HepG2 (cell line): ENCODE results near the gene CYP21A2. TPM values are rescaled to one million over a fixed set of nuclear protein-coding genes. Genes with fewer than 3 reads are reported as not detected.

ENCODE experiments used
- ARID2 ChIP-seq: sonication (generic); formaldehyde crosslinking; IDR thresholded peaks from 2 replicates; pipeline ENCODE4 v1.8.1; 2022; ENCODE audit warnings: mild to moderate bottlenecking, missing genetic modification reagents, borderline replicate concordance
- CCAR2 ChIP-seq: fragments of 200-400 bp; formaldehyde crosslinking; optimal IDR thresholded peaks from 2 replicates; pipeline ENCODE3; 2018; ENCODE audit warnings: low read depth, mild to moderate bottlenecking, low read length, moderate library complexity
- ETV6 ChIP-seq: sonication (generic); formaldehyde crosslinking; conservative IDR thresholded peaks from 2 replicates; pipeline ENCODE4 v1.4.0; 2020; ENCODE audit warnings: missing genetic modification reagents
- GTF2F1 ChIP-seq: fragments of 150-350 bp; IDR thresholded peaks from 2 replicates; pipeline ENCODE4 v1.6.1; 2014; ENCODE audit warnings: low read length
- MED13 ChIP-seq: sonication (generic); formaldehyde crosslinking; IDR thresholded peaks from 2 replicates; pipeline ENCODE4 v1.5.0; 2020; ENCODE audit warnings: missing genetic modification reagents
- MXD4 ChIP-seq: IDR thresholded peaks from 2 replicates; pipeline ENCODE4 v1.6.1; 2016; ENCODE audit warnings: mild to moderate bottlenecking, missing biosample characterization, missing genetic modification reagents
- ONECUT2 ChIP-seq: sonication (generic); formaldehyde crosslinking; IDR thresholded peaks from 2 replicates; pipeline ENCODE4 v1.4.0; 2020; ENCODE audit warnings: missing genetic modification reagents
- SSRP1 ChIP-seq: IDR thresholded peaks from 2 replicates; pipeline ENCODE4 v1.6.1; 2016; ENCODE audit warnings: control low read depth
- ZIK1 ChIP-seq: sonication (generic); formaldehyde crosslinking; IDR thresholded peaks from 2 replicates; pipeline ENCODE4 v1.5.0; 2020; ENCODE audit warnings: mild to moderate bottlenecking, low read depth, missing genetic modification reagents, borderline replicate concordance
- ZNF720 ChIP-seq: sonication (generic); formaldehyde crosslinking; IDR thresholded peaks from 2 replicates; pipeline ENCODE4 v1.4.0; 2020; ENCODE audit warnings: missing genetic modification reagents
- ZNF766 ChIP-seq: sonication (generic); formaldehyde crosslinking; IDR thresholded peaks from 2 replicates; pipeline ENCODE4 v1.5.0; 2020; ENCODE audit warnings: missing genetic modification reagents, borderline replicate concordance
- ZNF850 ChIP-seq: sonication (generic); formaldehyde crosslinking; conservative IDR thresholded peaks from 2 replicates; pipeline ENCODE4 v1.9.0; 2021; ENCODE audit warnings: mild to moderate bottlenecking, missing genetic modification reagents
- polyA plus RNA-seq, 8 experiments: library from polyadenylated mRNA; depleted of rRNA in 3 of 8; stranded (reverse) in 7 of 8; unstranded in 1 of 8; fragments of >200 nt; fragmentation: Illumina TruSeq in 4 of 8; extraction: Trizol in 4 of 8; gene quantifications; 2 replicates each; pipeline versions ENCODE4 v1.2.1 to v1.2.3, GENCODE V29; 2011 to 2016; ENCODE audit warnings: low read depth in 4 of 8, missing spikeins in 1 of 8, mixed read lengths in 1 of 8; ENCODE audit not compliant: insufficient read depth in 1 of 8
- total RNA-seq, 5 experiments: library from RNA; depleted of rRNA; stranded (reverse); fragments of >200 nt; fragmentation: Illumina TruSeq; extraction: Trizol; gene quantifications; 2 replicates each; pipeline ENCODE4 v1.2.3, GENCODE V29; 2016; ENCODE audit warnings: low read depth in 1 of 5
- TF ChIP-seq, protein P1 (sequence below): sonication (generic); formaldehyde crosslinking; IDR thresholded peaks from 2 replicates; pipeline ENCODE4 v1.8.1; 2023; ENCODE audit warnings: mild to moderate bottlenecking, moderate library complexity, missing genetic modification reagents
- TF ChIP-seq, protein P2 (sequence below): sonication (generic); formaldehyde crosslinking; IDR thresholded peaks from 2 replicates; pipeline ENCODE4 v1.9.0; 2021; ENCODE audit warnings: missing genetic modification reagents, borderline replicate concordance
- TF ChIP-seq, protein P3 (sequence below): sonication (generic); formaldehyde crosslinking; IDR thresholded peaks from 2 replicates; pipeline ENCODE4 v1.4.0; 2020; ENCODE audit warnings: mild to moderate bottlenecking, missing genetic modification reagents, borderline replicate concordance
- TF ChIP-seq, protein P4 (sequence below): sonication (generic); formaldehyde crosslinking; IDR thresholded peaks from 2 replicates; pipeline ENCODE4 v1.4.0; 2020; ENCODE audit warnings: missing genetic modification reagents, mild to moderate bottlenecking, borderline replicate concordance

Gene CYP21A2
- total and polyA plus RNA-seq, 2 of the 13 experiments (the other 11 are each of a cell fraction or from before 2014, with no cell fraction given) = 1.5 to 6.3 TPM

DNA sequence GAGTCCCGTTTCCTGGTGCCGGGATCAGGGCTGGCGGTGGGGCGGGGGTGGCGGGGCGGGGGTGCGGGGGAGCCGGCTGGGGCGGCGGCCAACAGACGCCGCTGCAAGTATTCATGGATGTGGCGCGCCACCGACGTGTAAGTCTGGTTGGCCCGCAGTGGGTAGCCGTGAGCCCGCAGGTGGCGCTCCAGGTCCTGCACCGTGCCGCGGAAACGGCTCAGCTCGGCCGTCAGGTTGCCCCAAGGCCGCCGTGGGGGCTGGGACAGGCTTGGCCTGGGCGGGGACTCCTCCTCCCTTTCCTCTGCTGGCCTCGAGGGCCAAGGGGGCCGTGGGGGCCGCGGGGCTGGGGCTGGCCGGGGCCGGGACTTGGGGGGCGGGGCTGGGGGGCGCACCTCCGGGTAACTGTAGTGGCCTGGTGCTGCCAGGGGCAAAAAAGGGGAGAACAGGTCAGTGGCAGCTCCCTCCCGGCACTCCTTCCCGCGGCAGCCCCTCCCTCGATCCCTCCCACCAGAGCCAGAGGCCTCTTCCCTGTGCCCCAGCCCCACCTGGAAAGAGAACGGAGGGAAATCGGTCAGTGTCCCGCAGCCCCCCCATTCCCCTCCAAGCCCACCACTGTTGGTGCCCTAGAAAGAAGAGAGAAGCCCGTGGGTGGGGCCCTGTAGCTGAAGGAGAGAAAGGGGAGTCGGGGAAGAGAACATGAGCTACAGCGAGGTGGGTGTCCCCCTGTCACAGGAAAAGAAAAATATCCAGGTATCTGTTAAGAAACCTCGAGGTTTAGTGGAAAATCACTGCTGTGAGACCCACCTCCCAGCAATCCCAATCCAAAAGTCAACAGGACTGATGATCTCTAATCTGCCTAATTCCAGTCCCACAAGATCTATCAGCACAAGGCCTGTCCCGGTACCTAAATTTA, 49.6 kb downstream of the CYP21A2 start (continued):
- TF ChIP-seq ZNF766 (no peak), ONECUT2 (CRISPR knock-in tag) (no peak), SSRP1 (no peak), MXD4 (CRISPR knock-in tag) (0 out of 2 replicates have a peak, but pooled peaks have one; percentile 39), ETV6 (CRISPR knock-in tag) (no peak), MED13 (no peak), ZIK1 (CRISPR knock-in tag) (no peak), GTF2F1 (no peak), ZNF850 (CRISPR knock-in tag) (no peak), ZNF720 (CRISPR knock-in tag) (no peak), ARID2 (CRISPR knock-in tag) (no peak), CCAR2 (no peak)
- TF ChIP-seq, protein P1, sequence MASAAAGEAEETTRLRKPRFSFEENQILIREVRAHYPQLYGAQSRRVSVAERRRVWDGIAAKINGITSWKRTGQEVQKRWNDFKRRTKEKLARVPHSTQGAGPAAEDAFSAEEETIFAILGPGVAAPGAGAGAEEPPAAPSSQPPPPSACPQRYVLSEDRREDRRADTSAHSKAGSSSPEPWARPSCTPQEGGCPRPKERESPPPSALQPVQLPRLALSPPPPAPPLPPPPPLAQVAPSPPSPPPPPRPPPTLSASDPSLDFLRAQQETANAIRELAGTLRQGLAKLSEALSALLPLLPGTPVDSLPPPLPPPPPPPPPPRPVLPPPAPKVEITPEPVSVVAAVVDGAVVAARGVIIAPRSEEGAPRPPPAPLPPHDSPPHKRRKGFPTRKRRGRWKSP (CRISPR knock-in tag) = no peak
- TF ChIP-seq, protein P2, sequence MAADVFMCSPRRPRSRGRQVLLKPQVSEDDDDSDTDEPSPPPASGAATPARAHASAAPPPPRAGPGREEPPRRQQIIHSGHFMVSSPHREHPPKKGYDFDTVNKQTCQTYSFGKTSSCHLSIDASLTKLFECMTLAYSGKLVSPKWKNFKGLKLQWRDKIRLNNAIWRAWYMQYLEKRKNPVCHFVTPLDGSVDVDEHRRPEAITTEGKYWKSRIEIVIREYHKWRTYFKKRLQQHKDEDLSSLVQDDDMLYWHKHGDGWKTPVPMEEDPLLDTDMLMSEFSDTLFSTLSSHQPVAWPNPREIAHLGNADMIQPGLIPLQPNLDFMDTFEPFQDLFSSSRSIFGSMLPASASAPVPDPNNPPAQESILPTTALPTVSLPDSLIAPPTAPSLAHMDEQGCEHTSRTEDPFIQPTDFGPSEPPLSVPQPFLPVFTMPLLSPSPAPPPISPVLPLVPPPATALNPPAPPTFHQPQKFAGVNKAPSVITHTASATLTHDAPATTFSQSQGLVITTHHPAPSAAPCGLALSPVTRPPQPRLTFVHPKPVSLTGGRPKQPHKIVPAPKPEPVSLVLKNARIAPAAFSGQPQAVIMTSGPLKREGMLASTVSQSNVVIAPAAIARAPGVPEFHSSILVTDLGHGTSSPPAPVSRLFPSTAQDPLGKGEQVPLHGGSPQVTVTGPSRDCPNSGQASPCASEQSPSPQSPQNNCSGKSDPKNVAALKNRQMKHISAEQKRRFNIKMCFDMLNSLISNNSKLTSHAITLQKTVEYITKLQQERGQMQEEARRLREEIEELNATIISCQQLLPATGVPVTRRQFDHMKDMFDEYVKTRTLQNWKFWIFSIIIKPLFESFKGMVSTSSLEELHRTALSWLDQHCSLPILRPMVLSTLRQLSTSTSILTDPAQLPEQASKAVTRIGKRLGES (CRISPR knock-in tag) = no peak
- TF ChIP-seq, protein P3, sequence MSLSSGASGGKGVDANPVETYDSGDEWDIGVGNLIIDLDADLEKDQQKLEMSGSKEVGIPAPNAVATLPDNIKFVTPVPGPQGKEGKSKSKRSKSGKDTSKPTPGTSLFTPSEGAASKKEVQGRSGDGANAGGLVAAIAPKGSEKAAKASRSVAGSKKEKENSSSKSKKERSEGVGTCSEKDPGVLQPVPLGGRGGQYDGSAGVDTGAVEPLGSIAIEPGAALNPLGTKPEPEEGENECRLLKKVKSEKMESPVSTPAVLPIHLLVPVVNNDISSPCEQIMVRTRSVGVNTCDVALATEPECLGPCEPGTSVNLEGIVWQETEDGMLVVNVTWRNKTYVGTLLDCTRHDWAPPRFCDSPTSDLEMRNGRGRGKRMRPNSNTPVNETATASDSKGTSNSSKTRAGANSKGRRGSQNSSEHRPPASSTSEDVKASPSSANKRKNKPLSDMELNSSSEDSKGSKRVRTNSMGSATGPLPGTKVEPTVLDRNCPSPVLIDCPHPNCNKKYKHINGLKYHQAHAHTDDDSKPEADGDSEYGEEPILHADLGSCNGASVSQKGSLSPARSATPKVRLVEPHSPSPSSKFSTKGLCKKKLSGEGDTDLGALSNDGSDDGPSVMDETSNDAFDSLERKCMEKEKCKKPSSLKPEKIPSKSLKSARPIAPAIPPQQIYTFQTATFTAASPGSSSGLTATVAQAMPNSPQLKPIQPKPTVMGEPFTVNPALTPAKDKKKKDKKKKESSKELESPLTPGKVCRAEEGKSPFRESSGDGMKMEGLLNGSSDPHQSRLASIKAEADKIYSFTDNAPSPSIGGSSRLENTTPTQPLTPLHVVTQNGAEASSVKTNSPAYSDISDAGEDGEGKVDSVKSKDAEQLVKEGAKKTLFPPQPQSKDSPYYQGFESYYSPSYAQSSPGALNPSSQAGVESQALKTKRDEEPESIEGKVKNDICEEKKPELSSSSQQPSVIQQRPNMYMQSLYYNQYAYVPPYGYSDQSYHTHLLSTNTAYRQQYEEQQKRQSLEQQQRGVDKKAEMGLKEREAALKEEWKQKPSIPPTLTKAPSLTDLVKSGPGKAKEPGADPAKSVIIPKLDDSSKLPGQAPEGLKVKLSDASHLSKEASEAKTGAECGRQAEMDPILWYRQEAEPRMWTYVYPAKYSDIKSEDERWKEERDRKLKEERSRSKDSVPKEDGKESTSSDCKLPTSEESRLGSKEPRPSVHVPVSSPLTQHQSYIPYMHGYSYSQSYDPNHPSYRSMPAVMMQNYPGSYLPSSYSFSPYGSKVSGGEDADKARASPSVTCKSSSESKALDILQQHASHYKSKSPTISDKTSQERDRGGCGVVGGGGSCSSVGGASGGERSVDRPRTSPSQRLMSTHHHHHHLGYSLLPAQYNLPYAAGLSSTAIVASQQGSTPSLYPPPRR = no peak
- TF ChIP-seq, protein P4, sequence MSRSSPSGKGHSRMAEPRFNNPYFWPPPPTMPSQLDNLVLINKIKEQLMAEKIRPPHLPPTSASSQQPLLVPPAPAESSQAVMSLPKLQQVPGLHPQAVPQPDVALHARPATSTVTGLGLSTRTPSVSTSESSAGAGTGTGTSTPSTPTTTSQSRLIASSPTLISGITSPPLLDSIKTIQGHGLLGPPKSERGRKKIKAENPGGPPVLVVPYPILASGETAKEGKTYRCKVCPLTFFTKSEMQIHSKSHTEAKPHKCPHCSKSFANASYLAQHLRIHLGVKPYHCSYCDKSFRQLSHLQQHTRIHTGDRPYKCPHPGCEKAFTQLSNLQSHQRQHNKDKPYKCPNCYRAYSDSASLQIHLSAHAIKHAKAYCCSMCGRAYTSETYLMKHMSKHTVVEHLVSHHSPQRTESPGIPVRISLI = no peak
